HEK293 (cell line): ENCODE measurements around the gene PPARGC1A.

ENCODE experiments used
- BCL11B ChIP-seq: fragments of 450-650 bp; formaldehyde crosslinking; IDR thresholded peaks from 2 replicates; pipeline ENCODE4 v1.5.1; 2016; ENCODE audit warnings: low read depth, missing biosample characterization, missing genetic modification characterization
- HOXA7 ChIP-seq: sonication (generic); formaldehyde crosslinking; IDR thresholded peaks from 2 replicates; pipeline ENCODE4 v1.8.1; 2022; ENCODE audit warnings: missing genetic modification reagents, borderline replicate concordance
- TF ChIP-seq, protein P1 (sequence below): fragments of 450-650 bp; formaldehyde crosslinking; IDR thresholded peaks from 2 replicates; pipeline ENCODE4 v1.5.1; 2016; ENCODE audit warnings: missing biosample characterization, missing genetic modification characterization
- TF ChIP-seq, protein P2 (sequence below): fragments of 450-650 bp; IDR thresholded peaks from 2 replicates; pipeline ENCODE4 v1.5.1; 2018; ENCODE audit warnings: missing biosample characterization, mild to moderate bottlenecking, missing genetic modification characterization

DNA sequence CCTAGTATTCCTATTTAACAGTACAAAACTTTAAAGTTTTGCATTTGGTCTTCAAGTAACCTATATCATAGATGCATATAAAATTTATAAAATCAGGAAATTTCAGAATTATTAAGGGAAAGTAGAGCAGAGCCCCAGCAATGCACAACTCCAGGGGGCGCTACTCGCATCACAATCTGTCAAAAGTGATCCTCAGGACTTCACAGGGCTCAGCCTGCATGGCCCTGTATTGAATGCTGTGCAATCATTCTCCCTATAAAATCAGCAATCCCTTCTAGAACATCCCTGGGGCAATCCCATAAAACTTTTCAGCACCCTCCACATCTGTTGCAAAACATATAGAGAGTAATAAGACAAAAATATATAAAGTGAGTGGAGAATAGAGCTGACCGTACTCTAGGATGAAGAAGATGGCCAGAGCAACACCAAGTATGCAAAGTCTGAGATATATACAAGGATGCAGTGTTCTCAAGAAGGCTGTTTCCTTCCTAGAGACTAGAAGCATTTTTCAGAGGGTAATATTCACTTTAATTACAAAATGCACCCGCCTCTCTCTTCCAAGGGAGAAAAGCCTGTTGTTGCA lies 12.5 kb upstream of the PPARGC1A start:
- TF ChIP-seq, protein P1, sequence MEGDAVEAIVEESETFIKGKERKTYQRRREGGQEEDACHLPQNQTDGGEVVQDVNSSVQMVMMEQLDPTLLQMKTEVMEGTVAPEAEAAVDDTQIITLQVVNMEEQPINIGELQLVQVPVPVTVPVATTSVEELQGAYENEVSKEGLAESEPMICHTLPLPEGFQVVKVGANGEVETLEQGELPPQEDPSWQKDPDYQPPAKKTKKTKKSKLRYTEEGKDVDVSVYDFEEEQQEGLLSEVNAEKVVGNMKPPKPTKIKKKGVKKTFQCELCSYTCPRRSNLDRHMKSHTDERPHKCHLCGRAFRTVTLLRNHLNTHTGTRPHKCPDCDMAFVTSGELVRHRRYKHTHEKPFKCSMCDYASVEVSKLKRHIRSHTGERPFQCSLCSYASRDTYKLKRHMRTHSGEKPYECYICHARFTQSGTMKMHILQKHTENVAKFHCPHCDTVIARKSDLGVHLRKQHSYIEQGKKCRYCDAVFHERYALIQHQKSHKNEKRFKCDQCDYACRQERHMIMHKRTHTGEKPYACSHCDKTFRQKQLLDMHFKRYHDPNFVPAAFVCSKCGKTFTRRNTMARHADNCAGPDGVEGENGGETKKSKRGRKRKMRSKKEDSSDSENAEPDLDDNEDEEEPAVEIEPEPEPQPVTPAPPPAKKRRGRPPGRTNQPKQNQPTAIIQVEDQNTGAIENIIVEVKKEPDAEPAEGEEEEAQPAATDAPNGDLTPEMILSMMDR, result no peak
- TF ChIP-seq HOXA7 (CRISPR knock-in tag) (no peak), BCL11B (tag by site-specific recombination) (no peak)
- TF ChIP-seq, protein P2, sequence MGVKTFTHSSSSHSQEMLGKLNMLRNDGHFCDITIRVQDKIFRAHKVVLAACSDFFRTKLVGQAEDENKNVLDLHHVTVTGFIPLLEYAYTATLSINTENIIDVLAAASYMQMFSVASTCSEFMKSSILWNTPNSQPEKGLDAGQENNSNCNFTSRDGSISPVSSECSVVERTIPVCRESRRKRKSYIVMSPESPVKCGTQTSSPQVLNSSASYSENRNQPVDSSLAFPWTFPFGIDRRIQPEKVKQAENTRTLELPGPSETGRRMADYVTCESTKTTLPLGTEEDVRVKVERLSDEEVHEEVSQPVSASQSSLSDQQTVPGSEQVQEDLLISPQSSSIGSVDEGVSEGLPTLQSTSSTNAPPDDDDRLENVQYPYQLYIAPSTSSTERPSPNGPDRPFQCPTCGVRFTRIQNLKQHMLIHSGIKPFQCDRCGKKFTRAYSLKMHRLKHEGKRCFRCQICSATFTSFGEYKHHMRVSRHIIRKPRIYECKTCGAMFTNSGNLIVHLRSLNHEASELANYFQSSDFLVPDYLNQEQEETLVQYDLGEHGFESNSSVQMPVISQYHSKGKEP (tag by site-specific recombination), result no peak
